SK-N-MC (cell line): Measurements from ENCODE around the gene DAB2IP.
"Not testable (repeated sequence)": the region's sequence is repeated elsewhere in the genome, so short reads cannot be mapped to it uniquely, and the experiment has no call there.

Experiments
- DNase-seq: peaks from one replicate; pipeline ENCODE4 v3.0.0-alpha.2; 2011; ENCODE audit warnings: low read depth, low spot score
- H3K27ac ChIP-seq: fragments of 200-600 bp; sonication (generic); 2 replicates; pipeline ENCODE4 v1.5.1; 2016; ENCODE audit warnings: mixed run types
- H3K36me3 ChIP-seq: fragments of 200-600 bp; sonication (generic); 2 replicates; pipeline ENCODE4 v1.6.1; 2017; ENCODE audit warnings: antibody characterized with exemption, low read length, mixed read lengths; ENCODE audit not compliant: insufficient read depth
- H3K4me3 ChIP-seq: fragments of 200-600 bp; sonication (generic); 2 replicates; pipeline ENCODE4 v1.5.1; 2016
- H3K9ac ChIP-seq: fragments of 200-600 bp; sonication (generic); 2 replicates; pipeline ENCODE4 v1.8.0; 2017; ENCODE audit warnings: mixed run types, mixed read lengths; ENCODE audit not compliant: insufficient read length
- H3K9me3 ChIP-seq: fragments of 200-600 bp; sonication (generic); 2 replicates; pipeline ENCODE4 v1.6.1; 2017; ENCODE audit warnings: low read depth, mild to moderate bottlenecking, antibody characterized with exemption, low read length, moderate library complexity, mixed read lengths
- EZH2 ChIP-seq: fragments of 200-600 bp; sonication (generic); IDR thresholded peaks from one replicate; pipeline ENCODE4 v1.6.1; 2017; ENCODE audit warnings: antibody characterized with exemption
- FOXP2 ChIP-seq: optimal IDR thresholded peaks from 2 replicates; pipeline ENCODE3; 2011; ENCODE audit warnings: mild to moderate bottlenecking, moderate library complexity; ENCODE audit not compliant: insufficient read depth; ENCODE audit errors: extremely low read length, control extremely low read depth
- POLR2AphosphoS5 ChIP-seq: IDR thresholded peaks from 2 replicates; pipeline ENCODE4 v1.6.1; 2012; ENCODE audit warnings: mild to moderate bottlenecking, low read depth, low read length, borderline replicate concordance

The DAB2IP gene

GRCh38 chr9:121788686-121789366 lies 137.4 kb downstream of the DAB2IP start:
- TF ChIP-seq FOXP2 = no peak
- TF ChIP-seq POLR2AphosphoS5 = no peak
- no peak for TF ChIP-seq EZH2
- no peak overlapping the region for H3K9ac ChIP-seq
- H3K27ac ChIP-seq = no peak overlapping the region
- no peak overlapping the region for H3K4me3 ChIP-seq
- no peaks in the 10 kb centered on the region for H3K9me3 ChIP-seq
- no peak for DNase-seq
- no peaks in the 10 kb centered on the region for H3K36me3 ChIP-seq

- H3K36me3 ChIP-seq = no peaks in the 10 kb centered on the region
- no peak overlapping the region for H3K4me3 ChIP-seq
- no peak overlapping the region for H3K9ac ChIP-seq
- no peak for TF ChIP-seq POLR2AphosphoS5
- TF ChIP-seq FOXP2 = no peak
- TF ChIP-seq EZH2 = no peak
- H3K27ac ChIP-seq = no peak overlapping the region
- no peaks in the 10 kb centered on the region for H3K9me3 ChIP-seq
- DNase-seq = no peak
Measured at GRCh38 chr9:121790841-121791240, 139.4 kb downstream of the DAB2IP start.

DNA sequence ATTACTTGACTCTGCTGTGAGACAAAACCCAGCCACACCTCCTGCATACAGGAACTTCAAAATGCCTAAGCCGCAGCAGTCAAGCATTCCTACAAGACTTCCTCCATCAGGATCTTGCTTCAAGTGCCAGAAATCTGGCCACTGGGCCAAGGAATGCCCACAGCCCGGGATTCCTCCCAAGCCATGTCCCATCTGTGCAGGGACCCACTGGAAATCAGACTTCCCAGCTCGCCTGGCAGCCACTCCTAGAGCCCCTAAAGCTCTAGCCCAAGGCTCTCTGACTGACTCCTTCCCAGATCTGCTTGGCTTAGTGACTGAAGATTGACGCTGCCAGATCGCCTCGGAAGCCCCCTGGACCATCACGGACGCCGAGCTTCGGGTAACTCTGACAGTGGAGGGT lies 141.0 kb downstream of the DAB2IP start:
- H3K27ac ChIP-seq, DNase-seq, H3K9ac ChIP-seq, H3K4me3 ChIP-seq, H3K36me3 ChIP-seq, H3K9me3 ChIP-seq: not testable (repeated sequence)

DNA sequence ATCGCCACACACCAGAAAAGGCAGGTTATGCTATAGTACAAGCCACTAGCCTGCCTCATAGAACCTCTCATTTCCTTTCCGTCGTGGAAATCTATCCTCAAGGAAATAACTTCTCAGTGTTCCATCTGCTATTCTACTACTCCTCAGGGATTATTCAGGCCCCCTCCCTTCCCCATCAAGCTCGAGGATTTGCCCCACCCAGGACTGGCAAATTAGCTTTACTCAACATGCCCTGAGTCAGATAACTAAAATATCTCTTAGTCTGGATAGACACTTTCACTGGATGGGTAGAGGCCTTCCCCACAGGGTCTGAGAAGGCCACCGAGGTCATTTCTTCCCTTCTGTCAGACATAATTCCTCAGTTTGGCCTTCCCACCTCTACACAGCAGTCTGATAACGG lies 142.9 kb downstream of the DAB2IP start:
- not testable (repeated sequence) for H3K36me3 ChIP-seq, H3K9me3 ChIP-seq, H3K27ac ChIP-seq, H3K9ac ChIP-seq, H3K4me3 ChIP-seq, DNase-seq

DNA sequence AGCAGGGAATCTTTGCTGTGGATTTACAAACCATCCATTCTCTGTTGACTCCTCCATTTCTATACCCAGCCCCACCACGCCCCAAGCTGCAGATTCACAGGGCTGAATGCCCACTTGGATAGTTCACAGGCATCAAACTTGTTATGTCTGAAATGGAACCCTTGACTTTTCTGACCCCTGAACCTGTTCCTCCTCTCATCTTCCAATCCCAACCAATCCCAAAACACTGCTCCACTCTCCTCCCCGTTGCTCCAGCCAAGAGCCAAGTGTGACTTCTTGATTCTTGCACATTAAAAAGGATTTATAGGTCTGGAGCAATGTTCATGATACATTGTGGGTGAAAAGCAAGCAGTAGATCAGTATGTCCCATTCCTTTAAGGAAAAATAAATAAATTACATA lies 145.6 kb downstream of the DAB2IP start:
- no peak for DNase-seq
- Histone ChIP-seq H3K27ac (no peak overlapping the region), H3K36me3 (no peaks in the 10 kb centered on the region), H3K9ac (no peak overlapping the region), H3K4me3 (no peak overlapping the region), H3K9me3 (no peaks in the 10 kb centered on the region)
- TF ChIP-seq EZH2 (no peak), POLR2AphosphoS5 (no peak), FOXP2 (no peak)

DNA sequence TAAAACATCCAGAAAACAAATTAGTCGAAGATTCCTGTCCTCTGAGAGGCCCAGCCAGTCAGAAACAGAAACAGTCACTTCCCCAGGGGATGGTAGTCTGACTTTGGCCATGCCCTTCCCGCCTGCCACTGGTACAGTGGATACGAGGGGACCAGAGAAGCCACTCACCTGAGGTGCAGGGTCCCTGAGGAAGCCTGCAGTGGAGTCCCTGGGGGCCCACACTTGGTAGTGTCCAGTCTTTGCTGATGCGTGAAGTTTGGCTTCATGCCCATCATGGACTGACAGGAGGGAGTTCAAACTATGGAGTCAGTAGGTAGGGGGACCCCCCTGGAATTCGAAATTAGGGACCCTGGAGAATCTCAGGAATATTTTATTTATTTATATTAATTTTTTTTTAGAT lies 147.5 kb downstream of the DAB2IP start:
- no peak for DNase-seq
- Histone ChIP-seq H3K4me3 (no peak overlapping the region), H3K27ac (no peak overlapping the region), H3K9me3 (no peaks in the 10 kb centered on the region), H3K9ac (no peak overlapping the region), H3K36me3 (no peaks in the 10 kb centered on the region)
- TF ChIP-seq FOXP2 (no peak), EZH2 (no peak), POLR2AphosphoS5 (no peak)

- no peak for DNase-seq
- no peaks in the 10 kb centered on the region for H3K36me3 ChIP-seq
- H3K9ac ChIP-seq = no peak overlapping the region
- H3K27ac ChIP-seq = no peak overlapping the region
- no peak overlapping the region for H3K4me3 ChIP-seq
- H3K9me3 ChIP-seq = peaks cover 6% of the 10 kb centered on the region; the same call in 1 of the 2 replicates
- TF ChIP-seq EZH2 = no peak
- no peak for TF ChIP-seq POLR2AphosphoS5
- TF ChIP-seq FOXP2 = no peak
Measured at GRCh38 chr9:121800376-121800775, 148.9 kb downstream of the DAB2IP start.

GRCh38 chr9:121801579-121801978 lies 150.1 kb downstream of the DAB2IP start:
- no peak overlapping the region for H3K27ac ChIP-seq
- H3K4me3 ChIP-seq = no peak overlapping the region
- no peaks in the 10 kb centered on the region for H3K36me3 ChIP-seq
- TF ChIP-seq POLR2AphosphoS5 = no peak
- no peak for TF ChIP-seq EZH2
- TF ChIP-seq FOXP2 = no peak
- no peak for DNase-seq
- H3K9ac ChIP-seq = no peak overlapping the region
- H3K9me3 ChIP-seq = peaks cover 6% of the 10 kb centered on the region; the same call in 1 of the 2 replicates

GRCh38 chr9:121802753-121803152 lies 151.3 kb downstream of the DAB2IP start:
- Histone ChIP-seq H3K36me3 (no peaks in the 10 kb centered on the region), H3K27ac (no peak overlapping the region), H3K9ac (no peak overlapping the region), H3K9me3 (peaks cover 6% of the 10 kb centered on the region; the same call in 1 of the 2 replicates), H3K4me3 (no peak overlapping the region)
- no peak for DNase-seq
- TF ChIP-seq FOXP2 = no peak
- no peak for TF ChIP-seq POLR2AphosphoS5
- no peak for TF ChIP-seq EZH2
